ENCODE results near the gene DIP2C. TPM values are rescaled to one million over a fixed set of nuclear protein-coding genes. Genes with fewer than 3 reads are reported as not detected.
"Not testable (repeated sequence)": the region's sequence is repeated elsewhere in the genome, so short reads cannot be mapped to it uniquely, and the experiment has no call there.

Gene DIP2C
- total and polyA plus RNA-seq, 3 experiments from 2014 or later: 0.44 to 1.1 (median 0.55) TPM

DNA sequence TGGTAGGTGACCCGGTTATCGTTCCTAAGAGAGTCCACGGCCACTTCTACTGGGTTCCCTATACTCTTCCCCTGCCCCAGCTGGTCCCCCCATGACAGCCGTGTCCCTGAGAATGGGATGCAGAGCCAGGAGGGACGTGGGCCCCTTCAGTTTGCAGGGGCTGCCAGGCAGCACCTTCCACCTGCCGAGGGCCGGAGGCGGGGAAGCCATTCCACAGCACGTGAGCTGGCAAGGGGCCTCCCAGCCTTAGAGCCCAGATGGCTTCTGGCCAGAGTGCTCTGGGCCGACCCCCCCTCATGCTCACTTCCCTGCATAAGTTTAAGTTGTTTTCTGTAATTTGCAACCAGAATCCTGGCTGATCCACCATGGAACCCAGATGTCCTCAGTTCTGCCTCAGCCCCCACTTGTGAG is 39.0 kb downstream of the DIP2C start:
- H3K27me3 Mint-ChIP-seq: peaks cover 7 to 8% of the 10 kb centered on the region in 2 donors
- no peaks in the 10 kb centered on the region for H3K9me3 Mint-ChIP-seq
- CTCF ChIA-PET: no interaction called here
- no peaks in the 10 kb centered on the region for H3K27me3 ChIP-seq (ENCODE audit: insufficient read depth, low read length, poor library complexity, severe bottlenecking)
- POLR2A ChIA-PET: no interaction called here
- H3K36me3 Mint-ChIP-seq: no peaks in the 10 kb centered on the region
- no peaks in the 10 kb centered on the region for H3K36me3 ChIP-seq (ENCODE audit: insufficient read depth, low read length)
- H3K4me3 ChIP-seq (ENCODE audit: low read length): no peak overlapping the region
- no peak overlapping the region for H3K27ac Mint-ChIP-seq
- H3K4me1 ChIP-seq (ENCODE audit: insufficient read depth, low read length): no peaks in the 10 kb centered on the region
- no peaks in the 10 kb centered on the region for H3K9me3 ChIP-seq (ENCODE audit: low read length)
- no peak overlapping the region for H3K27ac ChIP-seq (ENCODE audit: low read depth, low read length)
- DNase-seq: no peak
- H3K4me3 Mint-ChIP-seq: no peak overlapping the region
- no peaks in the 10 kb centered on the region for H3K4me1 Mint-ChIP-seq

DNA sequence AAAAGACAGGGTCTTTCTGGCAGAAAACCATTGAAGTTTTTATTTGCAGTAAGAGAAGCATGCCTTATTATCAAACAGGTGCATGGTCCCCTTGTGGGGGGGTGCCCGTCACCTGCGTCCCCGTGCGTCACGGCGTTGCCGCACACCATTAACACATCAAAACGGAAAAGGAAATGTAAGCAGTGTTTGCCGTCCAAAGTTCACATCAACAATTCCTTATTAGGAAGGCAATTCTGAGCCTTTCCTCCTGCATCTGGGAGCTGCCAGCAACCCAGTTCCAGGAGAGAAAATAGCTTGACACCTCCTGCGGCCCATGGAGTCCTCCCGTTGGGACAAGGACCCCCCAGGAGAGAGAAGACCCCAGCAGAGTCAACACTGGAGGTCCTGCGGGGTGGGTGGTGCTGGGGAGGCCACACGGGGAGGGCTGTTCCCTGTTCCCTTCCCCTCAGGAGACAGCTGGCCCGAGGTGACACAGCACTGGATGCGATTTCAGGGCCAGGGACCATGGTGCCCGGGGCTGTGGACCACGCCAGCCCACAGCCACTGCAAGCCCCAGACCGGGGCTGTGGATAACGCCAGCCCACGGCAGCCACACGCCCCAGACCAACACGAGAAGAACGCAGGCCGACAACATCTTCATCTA is 39.5 kb downstream of the DIP2C start:
- CTCF ChIA-PET: no interaction called here
- POLR2A ChIA-PET: no interaction called here
- H3K27me3 Mint-ChIP-seq: peaks cover 7 to 8% of the 10 kb centered on the region in 2 donors
- Histone ChIP-seq H3K9me3 (ENCODE audit: low read length) (no peaks in the 10 kb centered on the region), H3K36me3 (ENCODE audit: insufficient read depth, low read length) (no peaks in the 10 kb centered on the region), H3K27me3 (ENCODE audit: insufficient read depth, low read length, poor library complexity, severe bottlenecking) (no peaks in the 10 kb centered on the region), H3K4me3 (ENCODE audit: low read length) (no peak overlapping the region), H3K4me1 (ENCODE audit: insufficient read depth, low read length) (no peaks in the 10 kb centered on the region), H3K27ac (ENCODE audit: low read depth, low read length) (no peak overlapping the region)
- no peak for DNase-seq
- no peaks in the 10 kb centered on the region for H3K9me3 Mint-ChIP-seq
- no peak overlapping the region for H3K4me3 Mint-ChIP-seq
- no peaks in the 10 kb centered on the region for H3K36me3 Mint-ChIP-seq
- H3K4me1 Mint-ChIP-seq: no peaks in the 10 kb centered on the region
- no peak overlapping the region for H3K27ac Mint-ChIP-seq

DNA sequence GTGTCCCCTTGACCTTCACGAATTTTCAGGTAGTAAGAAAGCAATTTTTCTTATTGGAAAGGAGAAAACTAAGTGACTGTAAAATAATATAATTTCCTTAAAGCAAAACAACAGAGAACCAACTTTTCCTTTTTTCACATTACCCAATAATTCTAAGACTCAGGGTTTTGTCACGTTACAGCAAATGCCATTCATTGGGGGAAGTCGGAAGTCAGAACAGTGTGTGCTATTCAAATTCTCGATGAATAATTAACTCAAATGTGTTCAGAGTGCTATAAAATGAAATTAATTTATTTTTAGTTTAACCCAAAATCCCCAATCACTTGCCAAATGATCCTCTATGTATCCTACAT is 40.0 kb downstream of the DIP2C start:
- Histone ChIP-seq H3K36me3 (ENCODE audit: insufficient read depth, low read length) (no peaks in the 10 kb centered on the region), H3K27ac (ENCODE audit: low read depth, low read length) (no peak overlapping the region), H3K27me3 (ENCODE audit: insufficient read depth, low read length, poor library complexity, severe bottlenecking) (no peaks in the 10 kb centered on the region), H3K9me3 (ENCODE audit: low read length) (no peaks in the 10 kb centered on the region), H3K4me3 (ENCODE audit: low read length) (no peak overlapping the region), H3K4me1 (ENCODE audit: insufficient read depth, low read length) (no peaks in the 10 kb centered on the region)
- Mint-ChIP-seq H3K27me3 (peaks cover 8% of the 10 kb centered on the region in 2 donors), H3K27ac (no peak overlapping the region), H3K36me3 (no peaks in the 10 kb centered on the region), H3K4me3 (no peak overlapping the region), H3K4me1 (no peaks in the 10 kb centered on the region), H3K9me3 (peaks cover 0 to 2% (median 0%) of the 10 kb centered on the region in 5 donors)
- CTCF ChIA-PET: no interaction called here
- POLR2A ChIA-PET: no interaction called here
- no peak for DNase-seq

DNA sequence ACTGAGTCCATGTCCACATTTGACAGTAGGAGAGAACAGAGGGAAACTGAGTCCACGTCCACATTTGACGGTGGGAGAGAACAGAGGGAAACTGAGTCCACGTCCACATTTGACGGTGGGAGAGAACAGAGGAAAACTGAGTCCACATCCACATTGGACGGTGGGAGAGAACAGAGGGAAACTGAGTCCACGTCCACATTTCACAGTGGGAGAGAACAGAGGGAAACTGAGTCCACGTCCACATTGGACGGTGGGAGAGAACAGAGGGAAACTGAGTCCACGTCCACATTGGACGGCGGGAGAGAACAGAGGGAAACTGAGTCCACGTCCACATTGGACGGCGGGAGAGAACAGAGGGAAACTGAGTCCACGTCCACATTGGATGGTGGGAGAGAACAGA is 42.4 kb downstream of the DIP2C start:
- H3K27ac Mint-ChIP-seq; H3K27me3 ChIP-seq (ENCODE audit: insufficient read depth, low read length, poor library complexity, severe bottlenecking); H3K4me1 ChIP-seq (ENCODE audit: insufficient read depth, low read length); H3K36me3 Mint-ChIP-seq; H3K9me3 ChIP-seq (ENCODE audit: low read length); H3K4me3 ChIP-seq (ENCODE audit: low read length); H3K9me3 Mint-ChIP-seq; H3K36me3 ChIP-seq (ENCODE audit: insufficient read depth, low read length); POLR2A ChIA-PET; H3K27ac ChIP-seq (ENCODE audit: low read depth, low read length); H3K4me3 Mint-ChIP-seq; H3K4me1 Mint-ChIP-seq; CTCF ChIA-PET; DNase-seq: not testable (repeated sequence)
- H3K27me3 Mint-ChIP-seq: peaks cover 3 to 11% of the 10 kb centered on the region in 2 donors

DNA sequence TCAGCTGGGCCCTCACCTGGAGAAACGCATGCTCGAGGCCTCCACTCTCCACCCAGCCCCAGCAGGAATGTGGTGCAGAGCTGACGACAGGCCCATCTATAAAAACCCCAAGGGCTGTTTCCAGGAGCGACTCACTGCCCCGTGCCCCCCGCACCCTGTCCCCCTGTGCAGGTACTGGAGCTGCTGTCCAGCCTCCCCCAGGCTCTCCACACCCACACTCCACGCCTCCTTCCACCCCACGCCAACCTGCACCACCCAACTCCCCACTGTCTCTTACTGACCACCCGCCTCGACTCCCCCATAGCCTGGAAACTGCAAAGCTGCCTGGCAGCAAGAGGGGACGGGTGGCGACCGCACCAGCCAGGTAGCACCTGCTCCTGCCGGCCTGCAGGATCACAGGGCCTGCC is 43.3 kb downstream of the DIP2C start:
- Mint-ChIP-seq H3K4me1 (no peaks in the 10 kb centered on the region), H3K4me3 (no peak overlapping the region), H3K27me3 (peaks cover 2 to 14% of the 10 kb centered on the region in 2 donors), H3K27ac (no peak overlapping the region), H3K36me3 (no peaks in the 10 kb centered on the region), H3K9me3 (peaks cover 0 to 2% (median 0%) of the 10 kb centered on the region in 5 donors)
- ChIA-PET CTCF (no interaction called here), POLR2A (no interaction called here)
- H3K9me3 ChIP-seq (ENCODE audit: low read length): no peaks in the 10 kb centered on the region
- H3K4me3 ChIP-seq (ENCODE audit: low read length): no peak overlapping the region
- H3K36me3 ChIP-seq (ENCODE audit: insufficient read depth, low read length): no peaks in the 10 kb centered on the region
- H3K4me1 ChIP-seq (ENCODE audit: insufficient read depth, low read length): no peaks in the 10 kb centered on the region
- no peak overlapping the region for H3K27ac ChIP-seq (ENCODE audit: low read depth, low read length)
- no peaks in the 10 kb centered on the region for H3K27me3 ChIP-seq (ENCODE audit: insufficient read depth, low read length, poor library complexity, severe bottlenecking)
- DNase-seq: no peak

DNA sequence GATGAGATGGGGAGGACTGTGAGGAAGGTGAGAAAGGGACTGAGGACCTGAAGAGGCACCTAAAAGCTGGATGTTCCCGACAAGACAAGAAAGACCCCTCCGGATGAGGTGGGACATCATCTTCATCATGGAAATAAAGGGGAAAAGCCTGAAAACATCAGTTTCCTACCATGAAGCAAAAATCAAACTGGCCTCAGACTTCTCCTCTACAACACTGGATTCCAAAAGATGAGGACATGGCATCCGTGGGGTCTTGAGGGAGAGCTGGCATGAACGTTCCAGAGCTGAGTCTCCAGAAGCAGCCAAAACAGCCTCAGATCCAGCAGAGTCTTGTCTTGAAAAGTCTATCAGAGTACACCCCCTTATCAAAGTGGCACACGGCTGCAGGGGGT is 44.5 kb downstream of the DIP2C start:
- H3K9me3 ChIP-seq (ENCODE audit: low read length): no peaks in the 10 kb centered on the region
- POLR2A ChIA-PET: no interaction called here
- H3K4me3 Mint-ChIP-seq: no peak overlapping the region
- peaks cover 0 to 14% of the 10 kb centered on the region in 2 donors for H3K27me3 Mint-ChIP-seq
- CTCF ChIA-PET: no interaction called here
- no peak for DNase-seq
- no peak overlapping the region for H3K27ac ChIP-seq (ENCODE audit: low read depth, low read length)
- no peak overlapping the region for H3K4me3 ChIP-seq (ENCODE audit: low read length)
- H3K27me3 ChIP-seq (ENCODE audit: insufficient read depth, low read length, poor library complexity, severe bottlenecking): no peaks in the 10 kb centered on the region
- peaks cover 0 to 2% (median 0%) of the 10 kb centered on the region in 5 donors for H3K9me3 Mint-ChIP-seq
- no peak overlapping the region for H3K27ac Mint-ChIP-seq
- no peaks in the 10 kb centered on the region for H3K36me3 ChIP-seq (ENCODE audit: insufficient read depth, low read length)
- H3K4me1 Mint-ChIP-seq: no peaks in the 10 kb centered on the region
- no peaks in the 10 kb centered on the region for H3K36me3 Mint-ChIP-seq
- no peaks in the 10 kb centered on the region for H3K4me1 ChIP-seq (ENCODE audit: insufficient read depth, low read length)

DNA sequence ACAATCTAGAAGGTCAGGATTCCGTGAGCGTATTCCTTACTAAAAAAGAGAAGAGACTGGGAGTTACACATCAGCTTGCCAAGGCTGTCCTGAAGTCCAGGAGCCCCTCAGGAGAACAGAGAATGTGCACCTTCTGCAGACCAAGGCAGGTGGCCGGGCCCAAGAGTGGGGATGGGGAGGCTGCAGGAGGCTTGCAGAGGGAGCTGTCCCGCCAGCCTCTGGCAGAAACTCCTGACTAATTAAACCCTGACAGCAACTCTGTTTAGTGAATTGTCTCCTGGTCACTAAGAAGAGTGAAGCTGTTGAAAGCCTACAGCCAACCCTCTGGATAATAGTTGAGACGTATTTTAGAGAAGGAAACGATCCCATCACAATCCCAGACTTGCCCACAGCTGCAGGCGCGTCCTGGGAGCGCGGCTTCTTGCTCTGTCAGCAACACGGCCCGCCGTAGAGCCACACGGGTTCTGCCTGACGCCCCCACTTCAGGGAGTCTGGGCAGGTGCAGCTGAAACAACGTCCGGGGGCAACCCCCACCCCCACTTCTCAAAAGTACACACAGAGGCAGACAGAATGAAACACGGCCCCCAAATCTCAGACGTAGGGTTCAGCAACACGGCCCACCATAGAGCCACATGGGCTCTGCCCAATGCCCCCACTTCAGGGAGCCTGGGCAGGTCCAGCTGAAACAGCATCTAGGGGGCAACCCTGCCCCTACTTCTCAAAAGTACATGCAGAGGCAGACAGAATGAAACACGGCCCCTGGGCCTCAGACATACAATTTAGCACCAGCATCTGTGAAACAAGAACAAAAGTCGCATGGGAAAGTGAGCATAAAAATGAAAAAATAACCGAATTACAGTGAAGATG is 45.2 kb downstream of the DIP2C start:
- peaks cover 0 to 12% of the 10 kb centered on the region in 2 donors for H3K27me3 Mint-ChIP-seq
- DNase-seq: no peak
- no peak overlapping the region for H3K4me3 ChIP-seq (ENCODE audit: low read length)
- no peaks in the 10 kb centered on the region for H3K27me3 ChIP-seq (ENCODE audit: insufficient read depth, low read length, poor library complexity, severe bottlenecking)
- no peak overlapping the region for H3K27ac ChIP-seq (ENCODE audit: low read depth, low read length)
- no peaks in the 10 kb centered on the region for H3K9me3 ChIP-seq (ENCODE audit: low read length)
- ChIA-PET POLR2A (no interaction called here), CTCF (no interaction called here)
- no peak overlapping the region for H3K4me3 Mint-ChIP-seq
- H3K27ac Mint-ChIP-seq: no peak overlapping the region
- no peaks in the 10 kb centered on the region for H3K36me3 Mint-ChIP-seq
- no peaks in the 10 kb centered on the region for H3K4me1 ChIP-seq (ENCODE audit: insufficient read depth, low read length)
- peaks cover 0 to 2% (median 0%) of the 10 kb centered on the region in 5 donors for H3K9me3 Mint-ChIP-seq
- no peaks in the 10 kb centered on the region for H3K36me3 ChIP-seq (ENCODE audit: insufficient read depth, low read length)
- H3K4me1 Mint-ChIP-seq: no peaks in the 10 kb centered on the region

DNA sequence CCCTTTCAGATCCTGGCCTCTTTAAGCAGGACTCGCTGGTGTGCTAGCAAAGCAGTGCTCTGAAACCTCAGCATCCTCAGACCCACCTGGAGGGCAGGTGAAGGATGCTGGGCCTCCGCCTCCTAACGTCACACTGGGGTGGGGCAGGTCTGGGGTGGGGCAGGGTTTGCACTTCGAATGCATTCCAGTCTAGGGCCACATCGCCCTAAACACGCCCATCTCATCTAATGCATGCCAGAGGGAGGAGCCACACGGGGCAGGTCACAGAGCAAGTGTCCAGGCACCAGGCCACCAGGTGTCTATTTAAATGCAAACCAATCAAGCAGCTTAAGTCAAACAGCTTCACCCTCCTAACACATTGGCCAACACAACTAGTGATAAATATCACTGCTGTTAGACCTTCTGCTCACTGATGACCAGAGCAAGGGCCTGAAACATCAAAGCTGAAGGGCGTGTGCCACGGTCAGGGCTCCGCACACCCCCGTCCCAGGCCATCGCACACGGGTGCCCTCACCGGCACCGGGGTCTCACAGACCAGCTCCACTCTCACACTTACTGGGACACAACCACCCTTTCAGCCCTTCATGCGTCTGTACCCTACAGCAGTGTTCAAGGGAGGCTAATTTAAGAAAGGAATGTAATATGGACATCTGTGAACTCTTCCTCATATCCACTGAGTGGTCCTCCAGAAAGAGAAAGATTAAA is 47.1 kb downstream of the DIP2C start:
- CTCF ChIA-PET: no interaction called here

More for the DNA sequence above, 47.1 kb downstream of the DIP2C start:
- H3K4me3 ChIP-seq (ENCODE audit: low read length): no peak overlapping the region
- Mint-ChIP-seq H3K36me3 (no peaks in the 10 kb centered on the region), H3K4me1 (no peaks in the 10 kb centered on the region), H3K4me3 (no peak overlapping the region), H3K9me3 (peaks cover 0 to 2% (median 0%) of the 10 kb centered on the region in 5 donors), H3K27ac (peak overlapping the region in 1 of 8 donors; percentile 68), H3K27me3 (peaks cover 0 to 15% of the 10 kb centered on the region in 2 donors)
- no peaks in the 10 kb centered on the region for H3K27me3 ChIP-seq (ENCODE audit: insufficient read depth, low read length, poor library complexity, severe bottlenecking)
- no peak for DNase-seq
- no peaks in the 10 kb centered on the region for H3K36me3 ChIP-seq (ENCODE audit: insufficient read depth, low read length)
- H3K27ac ChIP-seq (ENCODE audit: low read depth, low read length): no peak overlapping the region
- H3K9me3 ChIP-seq (ENCODE audit: low read length): no peaks in the 10 kb centered on the region
- H3K4me1 ChIP-seq (ENCODE audit: insufficient read depth, low read length): no peaks in the 10 kb centered on the region
- POLR2A ChIA-PET: no interaction called here

Measured in CD8-positive, alpha-beta memory T cell (primary cell).